ENCODE measurements around the gene DUSP1. TPM values are rescaled to one million over a fixed set of nuclear protein-coding genes. Genes with fewer than 3 reads are reported as not detected.

The DUSP1 gene
- polyA plus RNA-seq, 12 donors, result 35.3 to 179 (median 113) TPM; not detected in 1

DNA sequence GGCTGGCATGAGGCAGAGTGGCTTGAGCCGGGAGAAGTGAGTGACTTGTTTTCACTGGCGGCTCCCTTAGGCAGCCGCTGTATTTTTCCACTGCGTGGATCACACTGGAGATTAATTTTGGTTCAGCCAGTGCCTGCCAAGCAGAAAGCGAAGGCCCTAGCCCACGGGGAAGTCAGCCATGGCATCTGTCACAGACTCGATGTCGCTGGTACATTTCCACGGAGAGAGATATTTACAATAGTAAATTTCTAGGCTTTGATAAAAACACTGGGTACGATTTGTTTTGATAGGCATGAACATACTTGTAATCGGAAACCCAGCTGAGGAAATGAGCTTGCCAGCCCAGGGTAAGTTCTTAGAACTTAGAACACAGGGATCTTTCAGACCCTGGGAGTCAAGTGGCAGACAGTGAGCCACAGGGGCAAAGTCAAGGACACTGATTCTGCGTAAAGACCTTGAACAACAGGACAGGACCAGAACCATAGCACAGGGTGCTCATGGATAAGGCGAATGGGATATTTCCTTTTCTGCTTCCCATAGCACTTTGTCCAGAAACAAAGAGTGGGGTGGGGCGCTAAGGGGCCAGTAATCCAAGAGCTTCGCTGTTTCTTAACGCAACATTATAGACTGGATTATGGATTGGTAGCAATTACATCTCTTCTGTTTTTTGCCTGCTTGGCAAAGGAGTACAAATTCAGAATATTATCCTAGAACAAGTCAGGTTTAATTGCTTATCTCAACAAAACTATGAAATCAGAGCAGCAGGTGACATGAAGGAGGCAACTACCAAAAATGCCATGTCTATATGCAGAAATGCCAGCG is 4.5 kb downstream of the DUSP1 start:
- peak; percentile 77 for DNase-seq

DNA sequence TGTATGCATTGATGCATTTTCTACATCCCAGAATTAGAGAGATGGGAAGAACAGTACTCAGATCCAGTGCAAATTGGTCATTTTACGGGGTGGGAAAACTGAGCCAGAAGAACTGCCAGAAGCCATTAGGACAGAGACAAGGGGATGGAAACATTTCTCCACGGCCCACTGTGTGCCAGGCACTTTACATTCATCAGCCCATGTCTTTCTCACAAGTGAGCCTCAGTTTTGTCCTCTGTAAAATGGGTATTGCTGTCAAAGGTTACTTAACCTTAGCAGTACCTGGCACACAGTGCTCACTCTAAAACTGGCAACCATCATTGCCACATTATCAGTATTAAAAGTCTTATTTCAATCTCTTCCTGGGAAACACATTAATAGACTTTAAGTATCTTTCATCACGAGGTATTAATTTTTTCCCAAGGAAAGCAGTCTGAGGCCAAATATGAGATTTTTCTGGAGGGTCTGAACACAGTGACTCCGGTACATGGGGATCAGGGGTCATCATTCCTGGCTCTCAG is 5.2 kb downstream of the DUSP1 start:
- peak; percentile 69 for DNase-seq

DNA sequence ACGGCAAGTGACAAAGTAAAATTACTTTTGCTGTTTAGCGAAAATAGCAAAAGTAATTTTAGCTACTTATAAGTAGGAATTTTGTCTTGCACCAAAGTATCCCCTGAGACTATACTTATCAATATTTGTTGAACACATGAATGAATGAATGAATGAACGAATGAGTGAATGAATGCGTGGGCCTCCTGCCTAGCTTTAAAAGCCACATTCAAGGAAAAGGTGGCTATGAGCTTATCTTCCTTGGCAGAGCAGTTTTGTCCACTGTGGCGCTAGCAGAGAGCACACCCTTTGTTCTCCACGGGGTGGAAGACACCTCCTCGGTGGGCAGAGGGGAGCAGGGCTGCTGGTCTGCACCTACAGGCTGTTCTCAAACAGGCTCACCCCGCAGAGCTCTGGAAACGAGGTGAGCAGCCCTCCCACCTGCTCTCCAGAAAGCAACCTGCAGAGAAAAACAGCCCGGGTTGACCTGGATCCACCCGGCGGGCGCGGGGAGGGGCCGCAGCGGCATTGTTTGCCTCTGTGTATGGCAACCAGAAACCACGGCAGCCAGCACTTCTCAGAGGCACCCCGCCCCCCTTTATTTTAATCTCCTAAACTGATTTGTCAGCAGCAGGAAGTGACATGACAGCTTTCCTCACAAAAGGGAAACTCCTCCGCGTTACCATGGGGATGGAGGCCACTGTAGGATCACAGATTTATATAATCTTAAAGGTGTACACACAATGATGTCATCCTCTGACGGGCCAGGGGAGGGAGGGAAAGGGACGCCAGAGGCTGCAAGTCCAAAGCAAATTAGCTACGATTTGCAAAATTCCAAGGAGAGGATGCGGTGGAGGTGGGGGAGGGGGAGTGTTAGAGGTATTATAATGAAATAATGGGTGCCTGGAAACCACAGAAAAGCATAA is 5.9 kb downstream of the DUSP1 start:
- peak; percentile 97 for DNase-seq

DNA sequence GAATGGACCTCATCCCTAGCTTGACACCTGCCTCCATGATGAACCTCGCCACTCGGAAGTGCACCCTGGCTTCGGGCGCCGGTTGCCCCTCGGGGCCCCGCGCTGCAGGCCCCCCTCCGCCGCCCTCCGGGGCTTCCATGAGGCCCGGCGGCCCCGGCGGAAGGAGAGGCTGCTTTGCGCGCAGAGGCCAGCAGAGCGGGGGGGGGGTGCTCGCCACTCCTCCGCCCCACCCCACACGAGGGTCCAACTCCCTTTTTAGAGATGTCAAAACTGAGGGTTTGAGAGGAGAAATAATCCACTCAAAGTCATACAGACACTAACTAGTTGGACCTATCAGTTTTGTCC is 7.9 kb downstream of the DUSP1 start:
- DNase-seq, result no peak

DNA sequence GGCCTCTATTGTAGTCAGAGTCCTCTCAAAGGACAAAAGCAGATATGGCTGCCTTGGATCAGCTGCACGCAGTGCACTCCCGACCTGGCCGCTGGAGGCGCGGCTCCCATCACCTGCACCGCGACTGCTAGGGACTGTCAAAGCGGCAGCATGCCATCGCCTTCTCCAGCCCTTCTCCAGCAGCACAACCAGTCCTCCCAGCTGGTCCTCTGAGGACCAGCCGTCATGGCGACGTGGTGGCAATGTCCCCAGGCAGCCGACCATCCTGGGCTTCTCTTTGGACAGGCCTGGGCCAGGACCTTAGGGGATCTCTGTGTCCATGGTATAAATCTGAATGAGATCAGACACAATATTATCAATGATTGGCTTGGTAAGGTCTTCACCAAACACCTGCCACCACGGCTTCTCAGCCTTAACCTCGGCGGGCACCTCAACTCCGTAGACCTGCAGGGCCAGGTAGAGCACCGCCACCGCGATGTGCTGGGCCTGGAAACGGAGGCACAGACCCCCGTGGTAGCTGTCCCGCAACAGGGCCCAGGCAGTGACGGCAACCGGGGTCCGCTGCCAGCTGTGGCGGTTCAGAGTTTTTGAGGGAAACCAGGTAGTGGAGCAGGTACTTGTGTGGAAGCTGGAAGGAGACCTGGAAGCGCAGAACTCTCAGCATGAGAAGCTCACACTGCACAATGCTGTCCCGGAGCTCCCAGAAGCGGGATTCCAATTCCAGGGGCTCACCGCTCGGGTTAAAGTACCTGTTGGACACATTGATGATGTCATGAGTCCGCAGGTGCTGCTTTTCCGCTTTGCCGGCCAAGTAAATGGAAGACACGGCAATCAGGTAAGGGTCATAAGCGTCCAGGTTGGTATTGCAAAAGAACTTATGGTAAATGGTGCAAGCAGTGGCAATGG is 8.5 kb downstream of the DUSP1 start:
- DNase-seq, result no peak

DNA sequence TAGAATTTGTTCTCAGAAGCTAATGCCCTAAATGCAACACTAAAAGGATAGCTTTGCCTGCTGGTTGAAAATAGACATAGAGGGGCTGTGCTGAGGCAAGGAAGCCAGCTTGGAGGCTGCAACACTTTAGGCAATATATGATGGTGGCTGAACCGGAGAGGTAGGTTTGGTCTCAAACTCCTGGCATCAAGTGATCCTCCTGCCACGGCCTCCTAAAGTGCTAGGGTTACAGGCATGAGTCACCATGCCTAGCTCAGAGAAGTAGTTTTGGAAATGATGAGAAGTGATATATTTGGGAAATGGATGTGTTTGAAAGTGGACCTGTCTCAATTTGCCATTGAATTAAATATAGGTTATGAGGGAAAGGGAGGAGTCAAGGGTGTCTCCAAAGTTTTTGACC is 10.0 kb downstream of the DUSP1 start:
- DNase-seq, result no peak

DNA sequence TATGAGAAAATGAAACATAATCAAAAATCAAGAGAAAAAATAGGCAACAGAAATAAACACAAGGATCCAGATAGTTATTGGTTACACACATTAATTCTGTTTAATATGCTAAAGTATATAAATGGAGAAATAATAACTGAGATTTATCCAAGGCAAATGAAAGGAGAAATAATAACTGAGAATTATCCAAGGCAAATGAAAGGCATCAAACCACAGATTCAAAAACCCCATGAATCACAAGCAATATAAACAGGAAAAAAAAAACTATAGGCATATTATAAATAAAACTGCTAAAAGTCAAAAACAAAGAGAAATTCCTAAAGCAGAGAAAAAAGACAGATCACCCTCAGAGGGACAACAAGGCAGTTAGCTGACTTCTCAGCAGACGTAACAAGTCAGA is 10.9 kb downstream of the DUSP1 start:
- no peak for DNase-seq

DNA sequence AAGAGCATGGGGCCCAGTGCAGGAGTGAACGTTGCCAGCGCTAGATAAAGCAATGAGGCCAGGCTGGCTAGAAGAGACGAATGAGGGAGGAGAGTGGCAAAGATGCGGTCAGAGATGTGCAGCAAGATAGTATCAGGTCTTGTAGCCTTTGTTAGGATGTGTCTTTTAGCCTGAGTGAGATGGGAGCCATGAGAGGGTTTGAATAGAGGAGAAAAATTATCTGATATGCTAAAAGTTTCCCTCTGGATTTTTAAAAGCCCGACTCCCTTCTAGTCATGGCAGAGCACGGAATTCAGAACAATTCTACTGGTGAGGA is 12.2 kb downstream of the DUSP1 start:
- DNase-seq, result no peak

DNA sequence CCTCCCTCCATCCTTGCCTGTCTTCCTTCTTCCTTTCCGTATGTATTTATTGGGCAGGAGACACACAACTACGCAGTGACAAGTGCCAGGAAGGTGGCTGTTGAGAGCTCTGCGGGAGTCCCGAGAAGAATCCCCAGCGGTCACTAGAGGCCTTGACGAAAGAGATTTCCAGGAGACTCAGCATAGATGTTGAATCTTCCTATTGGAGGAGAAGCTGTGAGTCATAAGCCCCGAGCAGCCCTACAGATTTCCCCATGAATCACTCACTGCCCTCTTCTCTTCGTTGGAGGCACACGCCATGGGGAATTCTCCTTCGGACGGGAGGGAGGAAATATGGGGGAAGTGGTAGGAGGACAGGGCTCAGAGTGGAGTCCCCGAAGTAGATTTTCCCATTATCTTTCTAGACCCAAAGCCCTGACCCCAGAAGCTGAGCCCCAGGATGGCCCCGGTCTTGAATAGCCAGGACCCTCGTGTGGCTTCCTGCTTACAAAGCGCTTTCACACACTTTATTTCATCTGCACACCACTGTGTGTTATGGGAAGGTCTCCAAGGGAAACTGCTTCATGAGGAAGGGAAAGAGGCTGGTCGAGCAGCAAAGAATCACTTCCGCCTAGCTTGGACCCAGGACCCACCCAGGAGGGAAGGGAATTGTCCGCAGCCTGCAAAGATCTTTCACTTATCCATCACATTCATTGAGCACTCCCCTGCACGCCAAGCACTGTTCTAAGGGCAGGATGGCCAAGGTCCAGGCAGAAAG is 12.7 kb downstream of the DUSP1 start:
- no peak for DNase-seq

DNA sequence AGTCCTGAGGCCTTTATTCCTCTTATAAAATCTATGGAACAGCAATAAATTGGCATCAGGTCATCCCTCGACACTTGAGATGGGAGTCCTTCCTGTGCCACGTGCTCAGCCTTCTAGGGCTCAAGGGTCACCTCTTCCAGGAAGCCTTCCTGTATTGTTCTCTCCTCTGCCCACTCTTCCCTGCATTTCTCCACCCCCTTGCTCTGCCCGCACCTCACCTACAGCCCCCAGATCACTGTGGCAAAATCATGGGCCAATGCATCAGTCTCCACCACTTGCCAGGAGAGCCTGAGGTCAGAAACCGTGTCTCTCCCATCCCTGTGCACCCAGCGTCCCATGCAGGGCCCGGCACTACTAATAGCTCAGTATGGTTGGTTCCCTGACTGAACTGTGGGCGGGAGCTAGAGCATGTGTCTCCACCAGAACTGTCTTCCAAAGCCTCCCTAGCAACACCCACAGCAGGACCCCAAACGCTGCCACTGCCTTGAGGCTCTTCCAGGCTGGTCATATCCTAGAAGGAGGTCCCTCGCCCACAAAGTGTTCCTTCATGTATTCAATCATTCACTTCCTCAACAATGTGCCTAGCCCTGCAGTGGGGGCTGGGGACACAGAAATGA is 13.5 kb downstream of the DUSP1 start:
- DNase-seq, result no peak

DNA sequence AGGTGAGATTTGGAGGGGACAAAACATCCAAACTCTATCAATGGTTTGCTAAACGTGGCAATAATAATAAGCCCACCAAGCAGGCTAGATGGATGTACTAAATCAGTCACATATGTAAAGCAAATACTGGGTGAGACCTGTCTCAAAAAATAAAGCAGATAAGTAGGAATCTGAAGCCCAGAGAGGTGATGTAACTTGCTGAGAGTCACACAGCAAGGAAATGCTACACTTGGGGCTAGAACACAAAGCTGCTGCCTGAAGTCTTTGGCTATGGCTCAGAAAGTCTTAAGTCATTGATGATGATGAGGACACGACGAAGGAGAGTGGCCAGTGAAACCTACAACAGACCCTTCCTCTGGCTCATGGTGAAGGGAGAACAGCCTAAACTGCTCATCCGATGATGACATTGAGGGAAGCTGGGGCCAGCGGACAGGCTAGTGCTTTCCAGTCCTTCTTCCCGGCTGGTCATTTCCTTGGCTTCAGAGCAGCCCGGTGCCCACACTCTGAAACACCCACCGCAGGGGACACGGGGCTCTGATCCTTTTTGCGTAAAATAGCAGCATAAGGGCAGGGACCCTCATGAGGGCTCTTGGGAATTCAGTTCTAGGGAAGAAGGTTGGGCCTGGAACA is 14.1 kb downstream of the DUSP1 start:
- no peak for DNase-seq

DNA sequence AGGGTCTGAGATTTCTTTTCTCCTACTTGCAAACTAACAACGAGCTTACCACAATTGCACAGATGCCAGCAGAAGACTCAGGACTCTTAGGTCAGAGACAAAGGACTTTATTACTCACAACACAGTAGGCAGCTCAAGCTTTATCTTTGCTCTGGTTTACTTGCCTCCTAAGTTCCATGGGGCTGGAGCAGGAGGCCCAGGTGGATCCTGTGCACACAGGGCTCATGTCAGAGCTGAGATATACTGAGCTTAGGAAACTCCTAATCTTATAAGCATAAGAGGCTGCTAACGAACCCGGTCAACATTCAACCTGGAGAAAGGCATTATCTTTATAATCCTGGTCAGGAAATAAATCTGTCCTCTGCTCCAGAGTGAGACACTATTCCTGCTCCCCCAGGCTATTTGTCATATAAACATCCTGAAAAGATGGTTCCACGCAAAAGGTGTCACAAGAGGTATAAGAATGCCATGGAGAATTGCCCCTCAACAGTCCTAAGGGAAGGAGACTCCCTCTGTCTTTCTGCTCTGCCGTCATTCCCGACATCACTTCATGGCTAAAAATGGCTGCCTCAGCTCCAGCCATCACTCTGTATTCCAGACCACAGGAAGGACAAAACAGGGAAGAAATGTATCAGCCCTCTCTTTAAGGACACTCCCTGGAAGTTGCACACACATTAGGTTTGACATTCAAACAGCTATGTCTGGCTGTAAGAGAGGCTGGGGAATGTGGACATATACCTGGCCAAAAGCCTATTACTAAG is 16.2 kb downstream of the DUSP1 start:
- no peak for DNase-seq

DNA sequence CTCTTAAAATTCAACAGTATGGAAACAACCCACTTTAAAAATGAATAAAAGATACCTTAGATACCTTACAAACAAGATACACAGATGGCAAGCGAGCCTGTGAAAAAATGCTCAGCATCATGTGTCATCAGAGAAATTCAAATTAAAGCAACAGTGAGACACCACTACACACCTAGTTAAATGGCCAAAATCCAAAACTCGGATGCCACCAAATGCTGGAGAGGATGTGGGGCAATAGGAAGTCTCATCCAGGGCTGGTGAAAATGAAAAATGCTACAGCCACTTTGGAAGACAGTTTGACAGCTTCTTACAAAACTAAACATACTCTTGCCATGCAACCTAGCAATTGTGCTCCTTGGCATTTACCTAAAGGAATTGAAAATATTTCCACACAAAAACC is 17.9 kb downstream of the DUSP1 start:
- DNase-seq, result no peak

DNA sequence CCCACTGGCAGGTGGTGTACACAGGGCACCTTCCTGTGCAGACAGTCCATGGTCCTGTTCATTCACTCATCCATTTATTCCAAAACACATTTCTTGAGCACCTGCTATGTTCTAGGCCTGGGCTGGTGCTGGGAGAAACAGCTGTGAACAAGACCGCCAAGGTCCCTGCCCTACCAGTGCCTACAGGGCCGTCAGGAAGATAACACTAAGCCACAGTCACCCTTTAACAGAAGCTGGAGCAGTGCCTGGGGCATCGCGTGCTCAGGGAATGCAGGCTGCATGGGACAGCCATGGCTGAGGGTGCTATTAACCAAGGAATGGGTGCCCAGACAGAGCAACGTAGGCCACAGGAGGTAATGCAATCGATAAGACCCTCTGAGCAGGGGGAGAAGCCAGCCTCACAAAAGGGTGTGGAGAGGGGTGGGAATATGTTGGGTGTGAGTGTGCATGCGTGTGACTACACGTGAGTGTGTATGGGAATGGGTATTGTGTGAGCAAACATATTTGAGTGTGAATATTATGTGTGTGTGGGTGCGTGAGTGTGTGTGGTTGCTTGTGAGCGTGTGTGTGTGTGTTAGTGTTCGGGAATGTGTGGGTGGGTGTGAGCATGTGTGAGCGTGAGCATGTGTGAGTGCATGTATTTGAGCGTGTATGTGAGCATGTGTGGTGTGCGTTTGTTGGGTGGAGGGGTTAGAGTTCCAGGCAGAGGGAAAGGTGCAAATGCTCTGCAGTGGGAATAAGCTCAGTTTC is 19.1 kb downstream of the DUSP1 start:
- DNase-seq, result no peak

DNA sequence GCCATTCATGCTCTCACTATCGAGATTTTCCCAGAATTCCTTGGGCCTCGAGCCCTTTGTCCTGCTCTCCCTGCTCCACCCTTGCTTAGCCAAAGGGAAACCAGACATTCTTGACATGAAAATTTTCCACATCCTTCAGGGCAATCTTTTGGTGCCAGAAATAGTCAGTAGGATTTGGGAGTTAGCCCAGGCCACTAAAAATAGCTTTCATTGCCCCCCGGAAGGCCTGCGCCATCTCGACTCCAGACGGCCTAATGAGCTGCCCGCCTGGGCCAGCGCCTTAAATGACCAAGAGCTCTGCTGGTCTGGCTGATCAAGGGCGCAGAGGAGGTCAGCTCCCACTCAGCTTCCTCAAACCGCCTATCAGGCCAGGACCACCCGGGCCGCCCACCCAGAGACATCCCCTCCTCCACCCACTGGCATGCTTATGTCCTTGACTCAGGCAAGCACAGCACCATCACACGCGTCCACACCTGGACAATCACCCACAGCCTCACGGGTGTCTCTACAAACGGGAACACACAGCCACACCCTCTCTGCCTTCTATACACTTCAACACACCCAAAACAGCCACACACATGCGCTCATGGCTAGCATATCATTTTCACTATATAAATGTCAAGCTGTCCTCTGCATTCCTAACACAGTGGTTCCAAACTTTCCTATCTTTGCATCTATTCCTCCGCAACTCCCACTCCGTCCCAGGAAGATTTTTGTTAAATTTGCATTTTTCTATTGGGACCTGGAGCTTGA is 20.9 kb downstream of the DUSP1 start:
- DNase-seq, result no peak

DNA sequence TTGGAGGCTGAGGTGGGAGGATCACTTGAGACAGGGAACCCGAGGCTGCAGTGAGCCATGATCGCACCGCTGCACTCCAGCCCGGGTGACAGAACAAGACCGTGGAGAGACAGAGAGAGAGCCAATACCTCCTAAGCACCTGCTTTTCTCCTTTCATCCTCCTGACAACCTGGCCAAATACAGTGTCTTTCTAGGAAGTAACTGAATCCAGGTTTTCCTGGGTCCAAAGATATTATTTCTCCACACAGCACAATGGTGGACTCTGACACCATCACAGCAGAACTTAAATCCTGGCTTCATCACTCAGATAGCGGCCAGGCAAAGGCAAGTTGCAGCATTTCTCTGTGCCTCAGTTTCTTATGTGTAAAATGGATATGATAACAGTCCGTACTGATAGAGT is 21.9 kb downstream of the DUSP1 start:
- no peak for DNase-seq

DNA sequence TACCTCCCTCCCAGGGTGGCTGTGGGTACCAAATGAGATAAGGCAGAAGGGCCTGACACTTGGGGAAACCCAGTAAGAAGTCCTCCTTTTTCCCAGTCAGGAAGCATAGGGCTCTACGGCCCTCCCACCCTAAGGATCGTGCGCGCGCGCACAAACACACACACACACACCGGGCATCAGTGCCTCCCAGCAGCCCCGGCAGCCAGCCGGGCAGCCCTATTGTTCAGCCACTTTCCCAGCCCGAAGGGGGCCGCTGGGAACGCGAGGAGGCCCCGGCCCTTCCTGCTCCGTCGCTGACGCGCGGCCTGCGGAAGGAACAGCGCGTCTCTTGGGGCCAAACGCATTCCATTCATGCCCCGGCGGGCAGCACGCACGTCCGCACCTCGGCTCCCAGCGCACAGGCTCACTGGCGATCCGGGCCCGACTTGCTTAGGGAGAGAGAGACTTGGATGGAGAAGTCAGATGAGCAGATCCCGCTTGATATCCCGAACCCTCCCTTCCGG is 22.6 kb downstream of the DUSP1 start:
- DNase-seq, result no peak

DNA sequence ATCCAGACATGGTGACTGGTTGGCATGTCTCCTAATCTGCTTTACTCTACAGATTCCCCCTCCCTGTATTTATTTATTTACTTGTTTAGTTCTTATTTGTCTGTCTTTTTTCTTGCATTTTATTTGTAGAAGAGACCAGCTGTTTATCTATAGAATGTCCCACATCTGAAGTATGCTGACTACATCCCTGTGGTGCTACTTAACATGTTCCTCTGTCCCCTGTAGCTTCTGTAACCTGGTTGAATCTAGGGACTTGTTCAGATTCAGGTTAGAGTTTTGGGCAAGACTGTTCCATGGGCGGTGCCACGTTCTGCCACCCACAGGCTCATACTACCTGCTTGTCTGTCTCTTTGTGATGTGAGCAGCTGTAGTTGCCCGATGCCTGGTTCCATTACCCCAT is 23.5 kb downstream of the DUSP1 start:
- DNase-seq, result no peak

Data from muscle of arm (tissue), 12 donors.